SH-SY5Y (cell line): ENCODE measurements around the gene OR8K3.

Experiments
- GATA2 ChIP-seq: IDR thresholded peaks from 2 replicates; pipeline ENCODE4 v1.6.1; 2011; ENCODE audit warnings: mild to moderate bottlenecking, low read depth, low read length
- GATA3 ChIP-seq: IDR thresholded peaks from 2 replicates; pipeline ENCODE4 v1.6.1; 2011; ENCODE audit warnings: low read depth, mild to moderate bottlenecking, low read length, moderate library complexity

DNA sequence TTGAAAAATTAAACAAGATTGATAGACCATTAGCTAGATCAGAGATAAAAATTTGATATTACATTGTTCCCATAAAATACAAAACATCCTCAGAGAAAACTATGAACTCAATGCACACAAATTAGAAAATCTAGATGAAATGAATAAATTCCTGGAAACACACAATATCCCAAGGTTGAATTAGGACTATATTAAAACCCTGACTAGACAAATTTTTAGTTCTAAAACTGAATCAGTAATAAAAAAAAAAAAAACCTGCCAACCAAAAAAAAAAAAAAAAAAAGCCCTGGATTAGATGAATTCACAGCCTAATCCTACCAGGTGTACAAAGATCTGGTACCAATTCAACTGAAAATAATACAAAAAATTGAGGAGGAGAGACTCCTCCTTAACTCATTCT lies 25.3 kb downstream of the OR8K3 start:
- no peak for TF ChIP-seq GATA3
- no peak for TF ChIP-seq GATA2
